ENCODE results near the gene SP8. TPM values are rescaled to one million over a fixed set of nuclear protein-coding genes. Genes with fewer than 3 reads are reported as not detected.

The SP8 gene
- 0.53 and 0.62 TPM in 2 replicates for total RNA-seq (2011; cell fraction: chromatin; rRNA removed; ENCODE audit: low replicate concordance)
- total RNA-seq (2011; cell fraction: nucleolus; rRNA removed): 0.53 and 0.83 TPM in 2 replicates
- 0.59 and 0.76 TPM in 2 replicates for total RNA-seq (2011; cell fraction: nucleoplasm; rRNA removed)
- total RNA-seq (2014; rRNA removed): 0.16 and 0.73 TPM in 2 replicates
- total RNA-seq (2014; rRNA removed; fragmentation: Illumina TruSeq; extraction: Trizol): 0.13 and 0.15 TPM in 2 replicates
- total RNA-seq (2015; rRNA removed; fragmentation: Illumina TruSeq; extraction: Trizol): 0.14 and 0.15 TPM in 2 replicates
- 1.0 and 1.2 TPM in 2 replicates for total RNA-seq (2021)
- 0.23 and 0.35 TPM in 2 replicates for polyA plus RNA-seq (2011; rRNA removed)
- polyA plus RNA-seq (2011; cell fraction: cytosol; rRNA removed): 0.22 and 1.8 TPM in 2 replicates
- polyA plus RNA-seq (2011; cell fraction: nucleus; rRNA removed): 0.37 and 1.5 TPM in 2 replicates
- 0.27 and 0.30 TPM in 2 replicates for polyA plus RNA-seq (2012)
- polyA plus RNA-seq (2014; fragmentation: Illumina TruSeq; extraction: Trizol): 0.18 and 0.19 TPM in 2 replicates
- polyA plus RNA-seq (2014; fragmentation: Nextera tagmentation; extraction: Ambion mirVana): under 1 TPM; 0.04 to 0.06 TPM
- 0.09 and 0.23 TPM in 2 replicates for polyA plus RNA-seq (2014; rRNA removed)
- polyA minus RNA-seq (2011; rRNA and poly(A)+ RNA removed): 0.12 and 0.56 TPM in 2 replicates
- 0.86 TPM in 1 of 2 replicates, not detected in the other for polyA minus RNA-seq (2011; cell fraction: cytosol; rRNA and poly(A)+ RNA removed)
- polyA minus RNA-seq (2011; cell fraction: nucleus; rRNA and poly(A)+ RNA removed): 0.89 and 2.0 TPM in 2 replicates
- percentile 60 among the genes with signal in this experiment for Bru-seq, nascent RNA
- percentile 58 among the genes with signal in this experiment for BruChase-seq, experiment 1, labeled RNA remaining after a 2-hour chase
- percentile 56 among the genes with signal in this experiment for BruChase-seq, experiment 2, labeled RNA remaining after a 6-hour chase
- long read RNA-seq, experiment 1, partial matches to known transcripts: 0 of 3 reads
- long read RNA-seq, experiment 1, other reads (novel, unspliced or antisense): 3 of 3 reads
- long read RNA-seq, experiment 2: 0 reads
- long read RNA-seq, experiment 3: 0 reads

- H3K4me3 ChIP-seq: peak within 1 kb of the TSS; percentile 68
- H3K4me1 ChIP-seq (replicated peaks in 1 of 2; ENCODE audit: control insufficient read depth in 2 of 2, insufficient read depth in 2 of 2, low read length in 2 of 2): peaks cover 0 to 20% of the 10 kb centered on the region in 2 experiments; a peak in 3 of 5 replicates
- intact Hi-C loops (cut with micrococcal nuclease) (no loop called here), in situ Hi-C loops (cut with MboI) (no loop called here)
- TSS peak; percentile 67 for BruUV-seq (replicated peaks)
- ATAC-seq (peak; percentile 95), FAIRE-seq (peak; percentile 90), DNase-seq (ENCODE audit: extremely low read depth in 1 of 4, low spot score in 3 of 4) (peak; percentile 89 to 91 (median 89))
- 5% methylated on average over 35 of the region's 50 CpGs for WGBS (ENCODE audit: insufficient coverage, low coverage, missing lambda C conversion rate)
- peak within 1 kb of the TSS; percentile 80 for H3K27ac ChIP-seq (ENCODE audit: extremely low read depth, low read depth, low read length)
- H4K20me1 ChIP-seq (replicated peaks; ENCODE audit: control insufficient read depth, insufficient read depth, low read length): no peaks in the 10 kb centered on the region
- no peaks in the 10 kb centered on the region for H3K9me1 ChIP-seq (ENCODE audit: control insufficient read depth, insufficient read depth, low read length)
- peaks cover 0 to 13% of the 10 kb centered on the region in 2 experiments; a peak in 4 of 5 replicates for H3K27me3 ChIP-seq (ENCODE audit: control insufficient read depth in 2 of 2, insufficient read depth in 2 of 2, low read length in 2 of 2)
- H2AFZ ChIP-seq (ENCODE audit: low read depth, low read length): peak within 1 kb of the TSS; percentile 99
- peak within 1 kb of the TSS; percentile 97 for H3K4me2 ChIP-seq (ENCODE audit: insufficient read depth, low read length)
- ChIA-PET POLR2A (no interaction called here), CTCF (ENCODE audit: low intra/inter-chr PET ratio) (no interaction called here)
- no peaks in the 10 kb centered on the region for H3K9me3 ChIP-seq (replicated peaks; ENCODE audit: control insufficient read depth, insufficient read depth, low read depth, low read length)
- H3K9ac ChIP-seq (ENCODE audit: insufficient read depth in 1 of 2, low read depth in 2 of 2, low read length in 2 of 2): peak within 1 kb of the TSS; percentile 74 to 91
- no peaks in the 10 kb centered on the region for H3K79me2 ChIP-seq (ENCODE audit: control insufficient read depth, insufficient read depth, low read length)
- H3K36me3 ChIP-seq (ENCODE audit: control insufficient read depth, insufficient read depth, low read length): no peaks in the 10 kb centered on the region
- TF ChIP-seq CTCFL (IDR thresholded peaks at IDR 0.05; ENCODE audit: borderline replicate concordance, insufficient read depth, low read depth, low read length, poor library complexity, severe bottlenecking) (no peak), KLF1 (tag; IDR thresholded peaks at IDR 0.05) (no peak), PTRF (tag; IDR thresholded peaks at IDR 0.05) (no peak), EP300 (IDR thresholded peaks at IDR 0.05; ENCODE audit: low read length) (no peak), ZNF41 (CRISPR knock-in tag; conservative IDR thresholded peaks at IDR 0.05) (no peak), NCOA6 (IDR thresholded peaks at IDR 0.05) (no peak), ELF1 (tag; IDR thresholded peaks at IDR 0.05) (no peak), C11orf30 (IDR thresholded peaks at IDR 0.05; ENCODE audit: low read depth) (peak; percentile 61), SIX5 (IDR thresholded peaks at IDR 0.05; ENCODE audit: borderline replicate concordance in 1 of 2, insufficient read depth in 1 of 2, low read depth in 1 of 2, low read length in 2 of 2) (no peak), SNIP1 (IDR thresholded peaks at IDR 0.05; ENCODE audit: low read depth) (no peak), ZC3H11A (IDR thresholded peaks at IDR 0.05; ENCODE audit: low read depth, low read length) (no peak), SMARCB1 (IDR thresholded peaks at IDR 0.05; ENCODE audit: insufficient read length, low read depth) (no peak), ZNF282 (CRISPR knock-in tag; IDR thresholded peaks at IDR 0.05) (no peak), ATF4 (CRISPR knock-in tag; IDR thresholded peaks at IDR 0.05) (no peak), ZNF436 (CRISPR knock-in tag; IDR thresholded peaks at IDR 0.05) (no peak)
Measured at GRCh38 chr7:20786779-20787659, at the start of gene SP8. Gene SP8, minus strand, starts transcription at chr7:20786886. Its CDS starts 88 bp downstream, at chr7:20786798.
